Hematopoietic multipotent progenitor cell treated with erythropoietin and hydrocortisone succinate and interleukin-3 and kit ligand, for 15 days (in vitro differentiated cells): ENCODE results near the gene GRAMD1A.

Experiments used
- DNase-seq: peaks from one replicate; pipeline ENCODE4 v3.0.0-alpha.2; 2015; ENCODE audit warnings: low spot score

The GRAMD1A gene

GRCh38 chr19:35075202-35076025, 75.3 kb downstream of the GRAMD1A start:
- no peak for DNase-seq

- no peak for DNase-seq
Observed at GRCh38 chr19:35076026-35076370, 75.9 kb downstream of the GRAMD1A start.
